Left lung (tissue), 10 donors: ENCODE data around the gene PRKAR1A. TPM values are rescaled to one million over a fixed set of nuclear protein-coding genes. Genes with fewer than 3 reads are reported as not detected.

Experiments
- ATAC-seq: fragments of 200-7000 bp; cut with Tn5 transposase; one replicate; pipeline ENCODE4 v1.9.1; 2020; ENCODE audit warnings: moderate library complexity
- DNase-seq, 4 donors: peaks; one replicate each; pipeline ENCODE4 v3.0.0-alpha.2; 2013 to 2020
- H3K27ac ChIP-seq, 2 donors: fragments of 200-600 bp; sonication (generic) in 1 of 2; one replicate each; pipeline versions ENCODE4 v1.5.0 to v1.8.0; 2020 to 2021
- H3K27me3 ChIP-seq, 2 donors: fragments of 200-600 bp; sonication (generic) in 1 of 2; one replicate each; pipeline versions ENCODE4 v1.5.0 to v1.8.0; 2020 to 2021
- H3K36me3 ChIP-seq, 2 donors: fragments of 200-600 bp; sonication (generic) in 1 of 2; one replicate each; pipeline versions ENCODE4 v1.5.0 to v1.8.0; 2020 to 2021
- H3K4me1 ChIP-seq, 2 donors: fragments of 200-600 bp; one replicate each; pipeline ENCODE4 v1.8.0; 2021
- H3K4me3 ChIP-seq, 2 donors: fragments of 200-600 bp; sonication (generic) in 1 of 2; one replicate each; pipeline versions ENCODE4 v1.5.0 to v1.8.0; 2020 to 2021; ENCODE audit warnings: mild to moderate bottlenecking in 1 of 2
- H3K9me3 ChIP-seq, 2 donors: fragments of 200-600 bp; sonication (generic) in 1 of 2; one replicate each; pipeline versions ENCODE4 v1.5.0 to v1.8.0; 2020 to 2021
- CTCF ChIP-seq, 2 donors: fragments of 200-600 bp; sonication (generic) in 1 of 2; IDR thresholded peaks; one replicate each; pipeline versions ENCODE4 v1.5.0 to v1.8.0; 2021; ENCODE audit warnings: antibody characterized with exemption in 2 of 2
- intact Hi-C, 2 donors: fragments of 100-400 bp; cut with DNase I; formaldehyde crosslinking; loops; one replicate each; pipeline versions ENCODE4 v1.11.2 to v1.14.2; 2022
- polyA plus RNA-seq, 6 donors: library from polyadenylated mRNA; unstranded; fragments of 120-200 nt; gene quantifications; one replicate each; pipeline ENCODE4 v1.2.1, GENCODE V29; 2013; ENCODE audit not compliant: insufficient read length in 6 of 6
- total RNA-seq, 2 donors: library from RNA; stranded (reverse); fragmentation: NEBNext Ultra II Directional; extraction: Animal tissue kit (Norgen Biotek cat#: 25700); gene quantifications; one replicate each; pipeline ENCODE4 v1.2.1, GENCODE V29; 2021
- donor health status: DM: no; HTN: yes; CAD: no.
- donor health status: DM: no; HTN: no; CAD: no.

PRKAR1A gene
- total and polyA plus RNA-seq, 8 donors, result 307 to 376 (median 330) TPM

GRCh38 chr17:68470961-68471360, 41.3 kb upstream of the PRKAR1A start:
- Histone ChIP-seq H3K4me3 (no peak overlapping the region), H3K27me3 (no peaks in the 10 kb centered on the region), H3K36me3 (no peaks in the 10 kb centered on the region), H3K4me1 (peaks cover 3 to 5% of the 10 kb centered on the region in 2 donors), H3K27ac (no peak overlapping the region), H3K9me3 (no peaks in the 10 kb centered on the region)
- ATAC-seq (no peak), DNase-seq (no peak)
- intact Hi-C loops, result no loop called here
- no peak for TF ChIP-seq CTCF (IDR thresholded peaks at IDR 0.05)

- Histone ChIP-seq H3K27me3 (no peaks in the 10 kb centered on the region), H3K36me3 (no peaks in the 10 kb centered on the region), H3K4me1 (peaks cover 0 to 10% of the 10 kb centered on the region in 2 donors), H3K27ac (no peak overlapping the region), H3K4me3 (no peak overlapping the region), H3K9me3 (no peaks in the 10 kb centered on the region)
- DNase-seq (no peak), ATAC-seq (no peak)
- intact Hi-C loops, result no loop called here
- no peak for TF ChIP-seq CTCF (IDR thresholded peaks at IDR 0.05)
These were observed 31.3 kb upstream of the PRKAR1A start for GRCh38 chr17:68480885-68481284.

- Histone ChIP-seq H3K4me3 (no peak overlapping the region), H3K4me1 (peaks cover 0 to 12% of the 10 kb centered on the region in 2 donors), H3K27ac (no peak overlapping the region), H3K36me3 (no peaks in the 10 kb centered on the region), H3K27me3 (no peaks in the 10 kb centered on the region), H3K9me3 (no peaks in the 10 kb centered on the region)
- intact Hi-C loops, result no loop called here
- ATAC-seq (no peak), DNase-seq (no peak)
- TF ChIP-seq CTCF (IDR thresholded peaks at IDR 0.05), result no peak
These were observed 29.6 kb upstream of the PRKAR1A start for GRCh38 chr17:68482576-68483041.

- no peak overlapping the region for H3K27ac ChIP-seq
- ATAC-seq (no peak), DNase-seq (no peak)
- no peaks in the 10 kb centered on the region for H3K27me3 ChIP-seq
- intact Hi-C loops, result no loop called here
- no peaks in the 10 kb centered on the region for H3K36me3 ChIP-seq
- no peaks in the 10 kb centered on the region for H3K9me3 ChIP-seq
- no peak for TF ChIP-seq CTCF (IDR thresholded peaks at IDR 0.05)
- peaks cover 0 to 12% of the 10 kb centered on the region in 2 donors for H3K4me1 ChIP-seq
- H3K4me3 ChIP-seq, result no peak overlapping the region
These were observed 27.8 kb upstream of the PRKAR1A start for GRCh38 chr17:68484458-68484857.

- ATAC-seq, result no peak
- no peaks in the 10 kb centered on the region for H3K27me3 ChIP-seq
- H3K36me3 ChIP-seq, result no peaks in the 10 kb centered on the region
- no peaks in the 10 kb centered on the region for H3K9me3 ChIP-seq
- H3K27ac ChIP-seq, result no peak overlapping the region
- no peak for TF ChIP-seq CTCF (IDR thresholded peaks at IDR 0.05)
- no peak for DNase-seq
- intact Hi-C loops, result no loop called here
- H3K4me3 ChIP-seq, result no peak overlapping the region
- H3K4me1 ChIP-seq, result peaks cover 8 to 48% of the 10 kb centered on the region in 2 donors
These were observed 22.3 kb upstream of the PRKAR1A start for GRCh38 chr17:68489919-68490318.
